Endothelial cell of umbilical vein (primary cell): Measurements from ENCODE around the gene PLEKHD1. TPM values are rescaled to one million over a fixed set of nuclear protein-coding genes. Genes with fewer than 3 reads are reported as not detected.

ENCODE experiments used
- BruUV-seq: library from RNA; stranded (reverse); fragments of 400-500 nt; replicated peaks from 2 replicates; lab custom pipeline; 2021; lab: Mats Ljungman, UMichigan
- CTCF ChIA-PET: fragments of 300-600, 350-600 bp; sonication (Branson Sonifier 250); formaldehyde crosslinking; loops from one replicate; lab custom pipeline; 2021; ENCODE audit warnings: antibody characterized with exemption, inconsistent platforms; lab: Charles Lee
- POLR2A ChIA-PET: fragments of 300-600, 350-600 bp; sonication (Branson Sonifier 250); formaldehyde crosslinking; loops from one replicate; lab custom pipeline; 2021; ENCODE audit warnings: antibody characterized with exemption, inconsistent platforms; lab: Charles Lee
- DNase-seq: peaks from one replicate; pipeline ENCODE4 v3.0.0-alpha.2; 2011; ENCODE audit warnings: low read depth, low spot score
- FAIRE-seq: peaks from 2 replicates; lab custom pipeline; 2011; peaks lifted over from hg19 to GRCh38; lab: Jason Lieb, UNC
- H2AFZ ChIP-seq: 2 replicates; pipeline ENCODE4 v1.6.0; 2012; ENCODE audit warnings: low read depth, low read length, control low read depth, inconsistent platforms
- H3K27ac ChIP-seq: 2 replicates; pipeline ENCODE4 v1.5.1; 2011; ENCODE audit warnings: low read depth, mild to moderate bottlenecking, control low read depth, low read length, moderate library complexity; ENCODE audit not compliant: insufficient read depth
- H3K27me3 ChIP-seq, 2 experiments: 2 replicates each; pipeline versions ENCODE4 v1.6.0 to v1.6.1; 2011; ENCODE audit warnings: low read length in 2 of 2, mixed read lengths in 1 of 2; ENCODE audit not compliant: control insufficient read depth in 2 of 2, insufficient read depth in 2 of 2
- H3K36me3 ChIP-seq, 2 experiments: 2 replicates in 1 of 2; 3 replicates in 1 of 2; pipeline ENCODE4 v1.5.1; 2011; ENCODE audit warnings: low read length in 2 of 2, mild to moderate bottlenecking in 1 of 2, moderate library complexity in 1 of 2; ENCODE audit not compliant: control insufficient read depth in 2 of 2, insufficient read depth in 2 of 2; ENCODE audit errors: extremely low read depth in 1 of 2
- H3K4me1 ChIP-seq: 3 replicates; pipeline ENCODE4 v1.5.1; 2011; ENCODE audit warnings: mild to moderate bottlenecking, low read length; ENCODE audit not compliant: control insufficient read depth, insufficient read depth; ENCODE audit errors: extremely low read depth
- H3K4me2 ChIP-seq: 2 replicates; pipeline ENCODE4 v1.6.1; 2011; ENCODE audit warnings: low read length, control low read depth, mixed read lengths; ENCODE audit not compliant: insufficient read depth
- H3K4me3 ChIP-seq, 3 experiments: fragments of 200-600 bp in 1 of 3; sonication (generic), shearing (Covaris generic) in 1 of 3; replicated peaks in 1 of 3; 2 replicates each; pipeline ENCODE4 v1.5.1; 2011 to 2016; ENCODE audit warnings: control low read depth in 3 of 3, low read length in 3 of 3, mild to moderate bottlenecking in 2 of 3, inconsistent platforms in 1 of 3, low read depth in 1 of 3, moderate library complexity in 1 of 3; ENCODE audit not compliant: insufficient read depth in 1 of 3
- H3K79me2 ChIP-seq: 2 replicates; pipeline ENCODE4 v1.6.0; 2012; ENCODE audit warnings: low read length, inconsistent platforms; ENCODE audit not compliant: control insufficient read depth, insufficient read depth
- H3K9ac ChIP-seq: replicated peaks from 2 replicates; pipeline ENCODE3; 2011; ENCODE audit warnings: low read length, control low read depth; ENCODE audit not compliant: insufficient read depth; ENCODE audit errors: extremely low read depth
- H3K9me1 ChIP-seq: replicated peaks from 3 replicates; pipeline ENCODE4 v1.6.0; 2011; ENCODE audit warnings: mild to moderate bottlenecking, low read length; ENCODE audit not compliant: control insufficient read depth, insufficient read depth; ENCODE audit errors: extremely low read depth
- H3K9me3 ChIP-seq: replicated peaks from 2 replicates; pipeline ENCODE4 v1.5.1; 2012; ENCODE audit warnings: low read length, inconsistent platforms; ENCODE audit not compliant: control insufficient read depth, insufficient read depth
- H4K20me1 ChIP-seq: replicated peaks from 2 replicates; pipeline ENCODE3; 2011; ENCODE audit warnings: mild to moderate bottlenecking, low read length; ENCODE audit not compliant: control insufficient read depth, insufficient read depth; ENCODE audit errors: extremely low read depth
- CTCF ChIP-seq, 2 donors: IDR thresholded peaks; 1 replicate in 1 of 2; 2 replicates in 1 of 2; pipeline ENCODE4 v1.5.1; 2011; ENCODE audit warnings: low read length in 2 of 2, mild to moderate bottlenecking in 2 of 2, moderate library complexity in 2 of 2, control low read depth in 1 of 2, inconsistent platforms in 1 of 2, low read depth in 1 of 2; ENCODE audit not compliant: insufficient read depth in 1 of 2; ENCODE audit errors: extremely low read depth in 1 of 2
- EZH2 ChIP-seq: IDR thresholded peaks from 2 replicates; pipeline ENCODE4 v1.6.1; 2012; ENCODE audit warnings: borderline replicate concordance, low read depth, mild to moderate bottlenecking, moderate library complexity, low read length, inconsistent platforms; ENCODE audit not compliant: severe bottlenecking
- FOS ChIP-seq: IDR thresholded peaks from 2 replicates; pipeline ENCODE4 v1.6.1; 2011; ENCODE audit warnings: mild to moderate bottlenecking, low read length, moderate library complexity, borderline replicate concordance; ENCODE audit not compliant: insufficient read depth
- GATA2 ChIP-seq: IDR thresholded peaks from 2 replicates; pipeline ENCODE4 v1.7.0; 2011; ENCODE audit warnings: low read depth, mild to moderate bottlenecking, moderate library complexity, mixed read lengths, low read length; ENCODE audit not compliant: insufficient read length, insufficient read depth
- JUN ChIP-seq: IDR thresholded peaks from 2 replicates; pipeline ENCODE4 v1.6.1; 2011; ENCODE audit warnings: borderline replicate concordance, low read depth; ENCODE audit not compliant: insufficient read length, insufficient read depth
- MAX ChIP-seq: IDR thresholded peaks from 2 replicates; pipeline ENCODE4 v1.6.1; 2011; ENCODE audit not compliant: insufficient read depth, insufficient read length
- MYC ChIP-seq: IDR thresholded peaks from one replicate; pipeline ENCODE4 v1.6.1; 2011; ENCODE audit warnings: mild to moderate bottlenecking, low read depth, low read length
- POLR2A ChIP-seq: IDR thresholded peaks from 2 replicates; pipeline ENCODE4 v1.6.1; 2012; ENCODE audit warnings: low read depth, mild to moderate bottlenecking, control low read depth, low read length
- POLR2AphosphoS5 ChIP-seq: IDR thresholded peaks from 2 replicates; pipeline ENCODE4 v1.6.1; 2012; ENCODE audit warnings: low read depth, mild to moderate bottlenecking, control low read depth, low read length, moderate library complexity; ENCODE audit not compliant: insufficient read depth
- dilution Hi-C: fragments of 300-500 bp; cut with MboI; formaldehyde crosslinking; loops from one replicate; pipeline ENCODE4 v1.15.0; 2019; ENCODE audit warnings: low sequenced_read_pairs; ENCODE audit not compliant: extremely low pct_ligation_motif_present
- intact Hi-C: fragments of 100-400 bp; cut with micrococcal nuclease; formaldehyde crosslinking; loops from one replicate; pipeline ENCODE4 v1.10.0; 2022
- polyA plus RNA-seq, 4 experiments: library from polyadenylated mRNA; depleted of rRNA in 3 of 4; stranded (reverse) in 3 of 4; unstranded in 1 of 4; fragments of >200 nt; gene quantifications; 2 replicates each; pipeline versions ENCODE4 v1.2.1 to v1.2.3, GENCODE V29; 2011 to 2012; ENCODE audit warnings: missing spikeins in 1 of 4
- total RNA-seq: library from RNA; stranded (reverse); gene quantifications from 2 replicates; pipeline ENCODE4 v1.2.3, GENCODE V29; 2021

The PLEKHD1 gene
- total and polyA plus RNA-seq, 2 donors (not counting 3 experiments of a cell fraction or from before 2014, with no cell fraction given): 0.01 TPM; not detected in 1

- Histone ChIP-seq H4K20me1 (no peaks in the 10 kb centered on the region), H3K36me3 (no peaks in the 10 kb centered on the region), H3K4me2 (no peak overlapping the region), H2AFZ (no peak overlapping the region), H3K4me1 (peaks cover 5% of the 10 kb centered on the region), H3K79me2 (no peaks in the 10 kb centered on the region), H3K4me3 (no peak overlapping the region), H3K27ac (no peak overlapping the region), H3K9ac (no peak overlapping the region), H3K9me1 (no peaks in the 10 kb centered on the region), H3K9me3 (no peaks in the 10 kb centered on the region), H3K27me3 (peaks cover 58 to 65% of the 10 kb centered on the region in 2 experiments)
- no TSS peak for BruUV-seq
- intact Hi-C loops: no loop called here
- FAIRE-seq: no peak
- dilution Hi-C loops: no loop called here
- ChIA-PET CTCF (interaction anchor here (2.2 kb wide), 1 partner anchor 32 kb away, joined by 7 read pairs; no protein-coding TSS in a partner anchor), POLR2A (interaction anchor here (0.6 kb wide), 1 partner anchor 158 kb away, joined by 6 read pairs; no protein-coding TSS in a partner anchor)
- no peak for DNase-seq
- TF ChIP-seq CTCF (IDR thresholded peaks at IDR 0.05; ENCODE audit: extremely low read depth in 1 of 2, insufficient read depth in 1 of 2, low read depth in 1 of 2, low read length in 2 of 2): no peak
- TF ChIP-seq GATA2: no peak
- TF ChIP-seq POLR2A: no peak
- TF ChIP-seq JUN: no peak
- TF ChIP-seq MYC: no peak
- TF ChIP-seq POLR2AphosphoS5: no peak
- no peak for TF ChIP-seq MAX
- TF ChIP-seq FOS: no peak
- no peak for TF ChIP-seq EZH2
Observed at GRCh38 chr14:69567563-69567962, 83.0 kb downstream of the PLEKHD1 start.
